GM12891 (cell line): ENCODE results near the gene IRS1.

Experiments
- PAX5 ChIP-seq: IDR thresholded peaks from 2 replicates; pipeline ENCODE4 v1.6.1; 2011; ENCODE audit warnings: low read length, moderate library complexity, mild to moderate bottlenecking; ENCODE audit not compliant: insufficient read depth, severe bottlenecking
- POLR2A ChIP-seq: IDR thresholded peaks from 2 replicates; pipeline ENCODE4 v1.6.1; 2011; ENCODE audit warnings: low read depth, low read length, control low read depth
- POLR2AphosphoS5 ChIP-seq: IDR thresholded peaks from 2 replicates; pipeline ENCODE4 v1.6.1; 2011; ENCODE audit warnings: low read depth, low read length, control low read depth
- POU2F2 ChIP-seq: IDR thresholded peaks from 2 replicates; pipeline ENCODE4 v1.6.1; 2011; ENCODE audit warnings: low read depth, mild to moderate bottlenecking, control low read depth, low read length, moderate library complexity
- SPI1 ChIP-seq: IDR thresholded peaks from 2 replicates; pipeline ENCODE4 v1.6.1; 2011; ENCODE audit warnings: low read depth, low read length, control low read depth
- TAF1 ChIP-seq: IDR thresholded peaks from 2 replicates; pipeline ENCODE4 v1.6.1; 2011; ENCODE audit warnings: low read depth, low read length, control low read depth

DNA sequence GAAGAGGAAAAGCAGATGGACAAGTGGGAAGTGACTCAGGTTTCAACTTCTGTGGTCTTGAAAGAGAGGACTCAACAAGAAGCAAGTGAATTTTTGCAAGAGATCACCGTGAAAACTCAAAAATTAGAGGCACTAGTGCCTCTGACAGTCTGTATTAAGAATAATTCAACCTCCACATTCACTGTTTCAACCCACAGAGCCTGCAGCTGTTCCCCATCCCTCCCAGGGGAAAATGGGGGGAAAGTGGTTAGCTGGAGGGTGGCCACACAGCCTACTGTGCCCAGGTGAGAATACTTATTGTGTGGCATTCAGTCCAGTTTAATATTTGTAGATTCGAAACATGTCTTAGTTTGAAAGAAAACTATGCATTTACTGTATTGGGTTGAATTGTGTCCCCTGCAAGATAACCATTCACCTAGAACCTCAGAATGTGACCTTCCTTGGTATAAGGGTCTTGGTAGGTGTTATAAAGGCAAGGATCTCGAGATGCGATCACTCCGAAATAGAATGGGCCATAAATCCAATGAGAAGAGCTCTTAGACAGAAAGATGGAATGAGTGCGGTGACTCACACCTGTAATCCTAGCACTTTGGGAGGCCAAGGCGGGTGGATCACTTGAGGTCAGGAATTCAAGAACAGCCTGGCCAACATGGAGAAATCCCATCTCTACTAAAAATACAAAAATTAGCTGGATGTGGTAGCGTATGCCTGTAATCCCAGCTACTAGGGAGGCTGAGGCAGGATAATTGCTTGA is 94.3 kb downstream of the IRS1 start:
- TF ChIP-seq POLR2AphosphoS5 (no peak), TAF1 (no peak), POLR2A (no peak), SPI1 (no peak), POU2F2 (no peak), PAX5 (no peak)
